Large intestine (tissue), 3 donors: ENCODE data around the gene SLC38A4. TPM values are rescaled to one million over a fixed set of nuclear protein-coding genes. Genes with fewer than 3 reads are reported as not detected.

Experiments used
- DNase-seq, 2 donors: peaks; one replicate each; pipeline versions ENCODE4 v3.0.0 to v3.0.0-alpha.2; 2013
- H3K27ac ChIP-seq: one replicate; pipeline ENCODE4 v1.5.1; 2013; ENCODE audit warnings: low read length
- H3K27me3 ChIP-seq: 2 replicates; pipeline ENCODE4 v1.6.1; 2013; ENCODE audit warnings: low read length; ENCODE audit not compliant: control insufficient read depth, insufficient read depth
- H3K36me3 ChIP-seq: 2 replicates; pipeline ENCODE4 v1.6.1; 2013; ENCODE audit warnings: low read length; ENCODE audit not compliant: control insufficient read depth, insufficient read depth
- H3K4me1 ChIP-seq: one replicate; pipeline ENCODE4 v1.6.1; 2013; ENCODE audit warnings: low read length; ENCODE audit not compliant: control insufficient read depth, insufficient read depth
- H3K4me3 ChIP-seq: one replicate; pipeline ENCODE4 v1.5.1; 2013; ENCODE audit warnings: low read length
- H3K9me3 ChIP-seq: one replicate; pipeline ENCODE4 v1.6.1; 2013; ENCODE audit warnings: mild to moderate bottlenecking, low read depth, low read length, moderate library complexity; ENCODE audit not compliant: control insufficient read depth
- WGBS: methylation state at CpG from one replicate; pipeline ENCODE4 v1.1.5; 2013; ENCODE audit warnings: low lambda C conversion rate; ENCODE audit not compliant: insufficient coverage; 5-methylcytosine and 5-hydroxymethylcytosine counted together
- polyA plus RNA-seq: library from polyadenylated mRNA; unstranded; fragments of 120-200 nt; gene quantifications from one replicate; pipeline ENCODE4 v1.2.1, GENCODE V29; 2013

SLC38A4 gene
- polyA plus RNA-seq, 1 donor: 1.3 TPM

DNA sequence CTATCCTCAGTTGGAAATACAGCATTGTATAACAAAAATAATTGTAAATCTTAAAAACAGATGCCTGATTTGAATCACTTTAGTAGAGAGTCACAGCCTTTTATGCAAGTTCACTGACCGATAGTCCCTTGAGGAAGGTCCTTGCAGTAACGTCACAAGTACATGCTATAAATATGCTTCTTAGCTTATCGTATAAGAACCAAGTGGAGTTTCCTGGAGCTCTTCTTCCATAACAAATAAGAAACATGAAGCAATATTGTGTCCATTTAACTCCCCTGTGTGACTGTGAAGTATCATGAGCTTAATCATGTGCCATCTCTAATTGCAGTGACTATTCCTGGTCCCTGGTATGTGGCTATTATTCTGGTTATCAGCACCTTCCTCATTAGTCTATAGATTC is 107.9 kb downstream of the SLC38A4 start:
- WGBS: 100% methylated on average over 1 of the region's 3 CpGs
- Histone ChIP-seq H3K4me3 (no peak overlapping the region), H3K4me1 (no peaks in the 10 kb centered on the region), H3K27ac (no peak overlapping the region), H3K27me3 (no peaks in the 10 kb centered on the region), H3K9me3 (no peaks in the 10 kb centered on the region), H3K36me3 (no peaks in the 10 kb centered on the region)
- no peak for DNase-seq

DNA sequence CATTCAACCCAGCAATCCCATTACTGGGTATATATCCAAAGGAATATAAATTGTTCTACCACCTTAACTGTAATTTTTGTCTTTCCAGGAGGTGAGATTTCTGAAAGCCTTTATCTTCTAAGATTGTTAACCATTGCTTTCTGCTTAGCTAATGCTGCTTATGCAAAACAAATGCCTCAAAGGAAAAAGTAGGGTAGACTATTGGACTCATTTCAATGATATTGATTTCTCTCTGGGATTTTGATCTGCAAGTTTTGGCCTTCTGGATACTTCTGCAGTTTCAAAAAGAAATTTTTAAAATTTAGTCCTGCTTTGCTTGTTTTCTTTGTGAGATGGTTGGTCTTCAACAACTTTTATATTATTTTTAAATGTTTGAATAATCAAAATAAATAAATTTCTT is 108.6 kb downstream of the SLC38A4 start:
- no peaks in the 10 kb centered on the region for H3K9me3 ChIP-seq

More for the DNA sequence above, 108.6 kb downstream of the SLC38A4 start:
- no peaks in the 10 kb centered on the region for H3K4me1 ChIP-seq
- H3K4me3 ChIP-seq: no peak overlapping the region
- H3K36me3 ChIP-seq: no peaks in the 10 kb centered on the region
- H3K27ac ChIP-seq: no peak overlapping the region
- no peak for DNase-seq
- H3K27me3 ChIP-seq: no peaks in the 10 kb centered on the region
